Upper lobe of right lung (tissue), 1 donor: Measurements from ENCODE around the gene ZMYND19. TPM values are rescaled to one million over a fixed set of nuclear protein-coding genes. Genes with fewer than 3 reads are reported as not detected.

Source experiments
- ATAC-seq: fragments of 200-7000 bp; cut with Tn5 transposase; one replicate; pipeline ENCODE4 v1.9.1; 2020; ENCODE audit warnings: mild to moderate bottlenecking, moderate library complexity
- DNase-seq: peaks from one replicate; pipeline ENCODE4 v3.0.0-alpha.2; 2020
- H3K27ac ChIP-seq: fragments of 200-600 bp; one replicate; pipeline ENCODE4 v1.8.0; 2022
- H3K27me3 ChIP-seq: fragments of 200-600 bp; one replicate; pipeline ENCODE4 v1.8.0; 2022; ENCODE audit warnings: mild to moderate bottlenecking
- H3K36me3 ChIP-seq: fragments of 200-600 bp; one replicate; pipeline ENCODE4 v1.8.0; 2022
- H3K4me1 ChIP-seq: fragments of 200-600 bp; one replicate; pipeline ENCODE4 v1.8.0; 2022
- H3K4me3 ChIP-seq: fragments of 200-600 bp; one replicate; pipeline ENCODE4 v1.8.0; 2022; ENCODE audit warnings: mild to moderate bottlenecking
- H3K9me3 ChIP-seq: fragments of 200-600 bp; one replicate; pipeline ENCODE4 v1.8.0; 2022
- intact Hi-C: fragments of 100-400 bp; cut with DNase I; formaldehyde crosslinking; loops from one replicate; pipeline ENCODE4 v1.11.0; 2022
- total RNA-seq: library from RNA; stranded (reverse); fragmentation: NEBNext Ultra II Directional; extraction: Animal tissue kit (Norgen Biotek cat#: 25700); gene quantifications from one replicate; pipeline ENCODE4 v1.2.1, GENCODE V29; 2021
- TF ChIP-seq, protein P1 (sequence below): fragments of 200-600 bp; IDR thresholded peaks from one replicate; pipeline ENCODE4 v1.8.0; 2022; ENCODE audit warnings: antibody characterized with exemption
- donor health status: DM: no; HTN: yes; CAD: no; lungs with severe emphysema.

ZMYND19 gene
- total RNA-seq, 1 donor from 2014 or later: 18.3 TPM

DNA sequence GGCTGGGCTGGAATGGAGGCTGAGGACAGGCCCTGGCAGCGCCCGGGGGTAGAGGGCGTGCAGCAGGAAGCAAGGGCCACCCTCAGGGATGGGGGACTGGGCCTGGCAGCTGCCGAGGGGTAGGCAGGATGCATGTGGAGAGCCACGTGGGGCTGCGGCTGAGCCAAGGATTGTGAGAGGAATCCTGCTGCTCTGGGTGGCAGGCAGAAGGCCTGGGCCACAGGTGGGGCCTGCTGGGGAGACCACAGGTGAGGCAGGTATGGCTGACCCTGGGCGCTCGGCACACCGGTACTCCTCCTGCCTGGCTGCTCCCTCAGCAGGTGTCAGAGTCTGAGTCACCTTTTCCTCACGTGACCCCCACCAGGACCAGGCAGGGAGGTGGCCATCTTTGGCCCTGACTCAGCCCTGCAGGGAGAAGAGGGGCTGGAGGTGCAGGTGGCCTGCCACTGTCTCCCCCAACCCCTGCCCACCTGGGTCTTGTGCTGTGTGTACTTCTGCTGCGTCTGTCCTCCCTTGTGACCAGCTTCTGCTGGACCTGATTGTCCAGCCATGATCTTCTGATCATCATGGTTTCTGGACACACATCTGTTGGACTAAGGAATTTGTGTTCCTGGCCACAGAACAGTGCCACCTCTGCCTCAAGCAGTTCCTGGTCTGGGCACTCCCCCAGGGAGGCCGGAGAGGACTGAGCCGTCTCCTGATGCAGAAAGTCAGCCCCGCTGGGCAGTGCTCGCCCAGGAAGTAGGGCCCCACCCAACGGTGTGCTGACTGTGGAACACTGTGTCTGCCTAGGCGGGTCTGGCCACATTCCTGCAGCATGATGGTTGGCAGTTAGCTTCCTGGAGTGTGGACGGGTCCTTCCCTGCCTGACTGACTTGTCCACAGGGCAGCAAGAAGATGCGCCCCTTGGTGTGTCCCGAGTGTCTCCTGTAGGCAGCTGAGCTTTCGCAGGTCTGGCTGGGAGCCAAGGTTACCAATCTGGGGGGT is 21.6 kb upstream of the ZMYND19 start:
- no peak overlapping the region for H3K4me3 ChIP-seq
- peaks cover 37% of the 10 kb centered on the region for H3K36me3 ChIP-seq
- H3K4me1 ChIP-seq: peaks cover 53% of the 10 kb centered on the region
- intact Hi-C loops: no loop called here
- no peaks in the 10 kb centered on the region for H3K9me3 ChIP-seq
- peak; percentile 91 for ATAC-seq
- H3K27ac ChIP-seq: peak overlapping the region; percentile 87
- TF ChIP-seq, protein P1, sequence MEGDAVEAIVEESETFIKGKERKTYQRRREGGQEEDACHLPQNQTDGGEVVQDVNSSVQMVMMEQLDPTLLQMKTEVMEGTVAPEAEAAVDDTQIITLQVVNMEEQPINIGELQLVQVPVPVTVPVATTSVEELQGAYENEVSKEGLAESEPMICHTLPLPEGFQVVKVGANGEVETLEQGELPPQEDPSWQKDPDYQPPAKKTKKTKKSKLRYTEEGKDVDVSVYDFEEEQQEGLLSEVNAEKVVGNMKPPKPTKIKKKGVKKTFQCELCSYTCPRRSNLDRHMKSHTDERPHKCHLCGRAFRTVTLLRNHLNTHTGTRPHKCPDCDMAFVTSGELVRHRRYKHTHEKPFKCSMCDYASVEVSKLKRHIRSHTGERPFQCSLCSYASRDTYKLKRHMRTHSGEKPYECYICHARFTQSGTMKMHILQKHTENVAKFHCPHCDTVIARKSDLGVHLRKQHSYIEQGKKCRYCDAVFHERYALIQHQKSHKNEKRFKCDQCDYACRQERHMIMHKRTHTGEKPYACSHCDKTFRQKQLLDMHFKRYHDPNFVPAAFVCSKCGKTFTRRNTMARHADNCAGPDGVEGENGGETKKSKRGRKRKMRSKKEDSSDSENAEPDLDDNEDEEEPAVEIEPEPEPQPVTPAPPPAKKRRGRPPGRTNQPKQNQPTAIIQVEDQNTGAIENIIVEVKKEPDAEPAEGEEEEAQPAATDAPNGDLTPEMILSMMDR: no peak
- peak; percentile 95 for DNase-seq
- H3K27me3 ChIP-seq: no peaks in the 10 kb centered on the region

DNA sequence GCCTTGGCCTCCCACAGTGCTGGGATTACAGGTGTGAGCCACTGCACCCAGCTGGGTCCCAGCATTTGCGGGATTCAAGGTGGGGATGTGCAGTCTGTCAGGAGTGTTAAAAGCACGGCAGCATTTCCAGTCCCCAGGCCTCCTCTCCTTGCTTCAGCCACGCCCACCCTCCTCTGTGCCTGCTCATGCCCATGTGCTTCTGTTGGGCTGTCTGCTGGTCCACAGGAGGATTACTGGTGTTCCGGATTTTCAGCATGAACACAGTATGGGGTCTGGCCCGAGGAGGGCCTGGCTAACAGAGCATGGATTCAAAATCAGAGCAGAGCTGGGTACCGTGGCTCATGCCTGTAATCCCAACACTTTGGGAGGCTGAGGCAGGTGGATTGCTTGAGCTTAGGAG is 20.6 kb upstream of the ZMYND19 start:
- no peaks in the 10 kb centered on the region for H3K9me3 ChIP-seq
- TF ChIP-seq, protein P1: no peak
- H3K27me3 ChIP-seq: no peaks in the 10 kb centered on the region
- no peak overlapping the region for H3K4me3 ChIP-seq
- ATAC-seq (no peak), DNase-seq (no peak)
- H3K4me1 ChIP-seq: peaks cover 58% of the 10 kb centered on the region
- H3K36me3 ChIP-seq: peaks cover 29% of the 10 kb centered on the region
- intact Hi-C loops: no loop called here
- H3K27ac ChIP-seq: peak overlapping the region; percentile 87

DNA sequence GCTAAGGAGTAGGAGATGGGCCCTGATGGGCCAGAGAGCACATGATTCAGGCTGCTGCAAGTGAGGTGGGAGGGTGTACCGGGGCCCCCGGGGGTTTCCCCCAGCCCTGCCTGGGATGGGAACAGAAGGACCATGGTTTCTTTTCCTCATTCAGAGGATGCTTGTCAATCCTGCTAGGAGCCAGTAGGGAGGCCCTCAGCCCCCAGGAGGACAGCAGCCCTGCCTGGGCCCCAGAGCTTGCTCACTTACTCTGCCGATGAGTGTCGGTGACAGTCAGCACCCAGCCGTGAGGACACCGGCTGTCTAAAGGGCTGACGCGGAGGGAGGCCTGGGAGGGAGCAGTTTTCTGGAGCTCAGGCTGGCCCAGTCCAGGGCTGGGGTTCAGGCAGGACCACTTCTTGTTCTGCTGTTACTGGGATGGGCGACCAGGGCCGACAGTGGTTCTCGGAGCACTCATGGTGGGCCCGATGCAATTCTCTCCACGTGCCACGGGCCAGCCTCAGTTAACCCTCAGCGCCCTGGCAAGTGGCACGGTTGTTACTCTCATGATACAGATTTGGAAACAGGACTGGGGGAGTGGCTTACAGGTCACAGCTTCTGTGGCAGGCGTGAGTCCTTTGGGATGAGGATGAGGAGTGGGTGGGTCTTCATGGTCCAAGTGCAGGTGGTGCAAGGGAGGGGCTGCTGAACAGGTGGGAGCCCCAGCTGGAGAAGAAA is 17.0 kb upstream of the ZMYND19 start:
- TF ChIP-seq, protein P1: no peak
- peak overlapping the region; percentile 67 for H3K4me3 ChIP-seq
- peak overlapping the region; percentile 89 for H3K27ac ChIP-seq
- no peaks in the 10 kb centered on the region for H3K27me3 ChIP-seq
- peak; percentile 75 for DNase-seq
- intact Hi-C loops: no loop called here
- H3K36me3 ChIP-seq: no peaks in the 10 kb centered on the region
- ATAC-seq: no peak
- H3K4me1 ChIP-seq: peaks cover 51% of the 10 kb centered on the region
- H3K9me3 ChIP-seq: no peaks in the 10 kb centered on the region

DNA sequence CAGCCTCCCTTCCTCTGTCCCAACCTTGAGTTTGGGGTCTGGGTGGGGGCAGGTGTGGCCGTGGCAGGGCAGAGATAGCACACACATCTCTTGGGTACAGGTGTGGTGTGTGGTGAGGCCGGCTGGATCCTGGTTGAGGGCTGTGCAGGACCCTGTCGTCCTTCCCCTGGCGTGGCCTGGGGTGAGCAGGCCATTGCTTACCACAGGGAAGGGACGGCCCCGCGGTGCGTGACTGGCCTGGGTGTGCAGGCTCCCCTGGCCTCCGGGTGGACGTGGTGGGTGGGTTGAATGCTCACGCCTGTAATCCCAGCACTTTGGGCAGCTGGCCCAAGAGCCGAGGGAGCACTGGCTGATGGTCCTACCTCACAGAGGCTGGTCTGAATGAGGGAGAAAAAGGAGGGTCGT is 16.4 kb upstream of the ZMYND19 start:
- H3K36me3 ChIP-seq: no peaks in the 10 kb centered on the region
- peaks cover 47% of the 10 kb centered on the region for H3K4me1 ChIP-seq
- no peak for DNase-seq
- H3K27me3 ChIP-seq: no peaks in the 10 kb centered on the region
- intact Hi-C loops: no loop called here
- no peaks in the 10 kb centered on the region for H3K9me3 ChIP-seq
- H3K4me3 ChIP-seq: peak overlapping the region; percentile 67
- ATAC-seq: no peak
- TF ChIP-seq, protein P1: no peak
- H3K27ac ChIP-seq: peak overlapping the region; percentile 89

DNA sequence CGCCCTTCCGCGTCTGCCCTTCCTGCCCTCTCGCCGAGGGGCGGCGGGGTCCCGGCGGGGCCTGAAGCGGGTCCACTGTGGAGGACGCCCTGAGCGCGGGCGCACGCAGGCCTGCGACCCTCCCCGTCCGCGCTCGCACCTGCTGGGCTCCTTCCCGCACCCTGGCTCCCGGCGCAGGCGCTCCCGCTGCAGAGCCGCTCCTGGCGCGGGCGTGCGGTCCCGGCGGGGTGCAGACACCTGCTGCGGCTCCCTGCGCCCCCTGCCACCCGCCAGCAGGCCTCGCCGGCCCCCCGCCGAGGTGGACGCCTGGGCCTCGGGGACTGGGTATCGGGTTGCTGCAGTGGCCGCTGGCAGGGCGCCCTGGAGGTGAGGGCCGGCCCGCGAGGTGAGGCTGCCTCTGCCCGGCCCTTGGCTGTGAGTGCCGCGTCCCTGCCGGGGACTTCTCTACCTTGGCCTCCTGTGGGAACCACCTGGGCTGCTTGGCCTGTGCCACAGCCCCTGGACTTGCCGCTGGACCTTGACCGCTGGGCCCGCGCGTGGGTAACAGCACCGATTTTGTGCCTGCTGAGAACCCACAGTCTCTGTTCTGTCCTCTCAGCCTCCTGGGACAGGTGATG is 15.8 kb upstream of the ZMYND19 start:
- TF ChIP-seq, protein P1: no peak
- H3K27ac ChIP-seq: peak overlapping the region; percentile 89
- H3K4me1 ChIP-seq: peaks cover 41% of the 10 kb centered on the region
- peak; percentile 7 for ATAC-seq
- H3K9me3 ChIP-seq: no peaks in the 10 kb centered on the region
- H3K4me3 ChIP-seq: peak overlapping the region; percentile 67
- intact Hi-C loops: no loop called here
- DNase-seq: peak; percentile 86
- H3K27me3 ChIP-seq: no peaks in the 10 kb centered on the region
- no peaks in the 10 kb centered on the region for H3K36me3 ChIP-seq
